ENCODE results near the gene KRTAP5-10.
"Not testable (repeated sequence)": the region's sequence is repeated elsewhere in the genome, so short reads cannot be mapped to it uniquely, and the experiment has no call there.

Gene KRTAP5-10

DNA sequence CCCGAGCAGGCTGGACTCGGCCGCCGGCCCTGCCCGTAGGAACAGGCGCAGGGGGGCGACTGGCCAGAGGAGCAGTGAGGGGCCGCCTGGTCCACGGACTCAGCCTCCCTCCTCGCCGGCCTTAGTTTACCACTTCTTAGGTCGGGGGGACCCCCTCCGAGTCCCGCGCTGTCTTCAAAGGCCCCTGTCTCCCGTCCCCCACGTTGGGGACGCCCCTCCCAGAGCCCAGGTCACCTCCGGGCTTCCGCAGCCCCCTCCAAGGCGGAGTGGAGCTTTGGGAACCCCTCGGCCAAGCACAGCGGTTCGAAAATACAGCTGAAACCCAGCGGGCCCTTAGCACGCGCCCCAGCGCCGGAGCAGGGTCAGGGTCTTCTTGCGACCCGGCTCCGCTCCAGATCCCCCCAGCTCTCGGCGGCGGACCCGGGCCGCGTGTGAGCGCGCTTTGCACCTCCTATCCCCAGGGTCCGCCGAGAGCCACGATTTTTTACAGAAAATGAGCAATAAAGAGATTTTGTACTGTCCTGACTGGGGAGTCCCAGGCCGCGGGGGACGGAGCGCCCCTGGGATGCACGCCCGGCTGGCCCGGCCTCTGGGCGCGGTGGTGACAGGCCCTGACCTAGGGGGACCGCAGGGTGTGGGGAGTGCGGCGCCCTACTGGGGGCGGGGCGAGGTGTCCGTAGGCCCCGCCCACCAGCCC, 42.3 kb downstream of the KRTAP5-10 start:
- not testable (repeated sequence) for H3K4me3 ChIP-seq (replicated peaks; ENCODE audit: insufficient read depth, low read length); H3K27me3 ChIP-seq (ENCODE audit: insufficient read depth, poor library complexity, severe bottlenecking); DNase-seq (ENCODE audit: low read depth in 1 of 2, low spot score in 1 of 2); H3K27ac ChIP-seq (replicated peaks)

DNA sequence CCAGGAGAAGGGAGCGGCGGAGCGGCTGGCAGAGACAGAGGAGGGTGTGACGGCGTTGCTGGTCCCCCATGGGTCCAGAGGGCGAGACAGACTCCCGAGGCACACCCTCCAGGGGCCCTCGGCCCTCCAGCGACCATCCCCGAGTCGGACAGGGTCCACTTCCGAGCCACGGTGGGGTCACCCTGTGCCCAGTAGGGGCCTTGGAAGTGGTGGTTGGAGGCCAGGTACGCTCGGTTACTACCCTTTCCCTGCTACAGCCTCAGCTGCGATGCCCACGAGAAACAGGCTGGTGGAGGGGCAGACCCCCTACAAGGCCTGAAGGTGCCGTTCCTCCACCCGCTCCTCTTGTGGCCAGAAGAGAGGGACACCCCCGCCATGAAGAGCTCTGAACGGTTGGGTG, 42.9 kb downstream of the KRTAP5-10 start:
- H3K27ac ChIP-seq (replicated peaks); DNase-seq (ENCODE audit: low read depth in 1 of 2, low spot score in 1 of 2); H3K4me3 ChIP-seq (replicated peaks; ENCODE audit: insufficient read depth, low read length); H3K27me3 ChIP-seq (ENCODE audit: insufficient read depth, poor library complexity, severe bottlenecking): not testable (repeated sequence)

DNA sequence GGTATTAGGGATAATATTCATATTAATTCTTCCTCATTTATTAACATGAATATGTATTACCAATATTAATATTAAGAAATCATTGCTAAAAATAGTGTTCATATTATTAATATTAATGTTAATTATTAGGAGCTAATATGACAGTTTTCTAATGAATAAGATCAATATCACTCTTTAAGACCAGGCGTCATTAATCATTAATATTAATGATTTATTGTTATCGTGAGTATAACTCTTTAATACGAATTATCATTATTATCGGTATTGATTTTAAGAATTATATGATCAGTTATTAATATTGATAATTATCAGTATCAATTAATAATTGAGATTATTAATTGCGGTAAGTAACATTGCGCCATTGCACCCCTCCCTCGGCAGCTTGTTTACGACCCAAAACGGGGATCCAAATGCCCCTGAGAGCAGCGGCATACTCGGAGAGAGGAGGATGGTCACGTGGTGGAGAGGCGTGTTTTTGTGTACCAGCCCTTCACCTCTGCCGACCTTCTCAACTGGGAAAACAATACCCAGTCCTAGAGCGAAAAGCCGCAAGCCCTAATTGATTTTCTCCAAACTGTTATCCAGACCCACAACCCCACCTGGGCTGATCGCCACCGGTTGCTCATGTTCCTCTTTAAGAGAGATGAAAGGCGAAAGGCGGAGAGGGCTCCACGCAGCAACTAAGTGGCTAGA, 46.0 kb downstream of the KRTAP5-10 start:
- DNase-seq (ENCODE audit: low read depth in 1 of 2, low spot score in 1 of 2); H3K27ac ChIP-seq (replicated peaks); H3K4me3 ChIP-seq (replicated peaks; ENCODE audit: insufficient read depth, low read length); H3K27me3 ChIP-seq (ENCODE audit: insufficient read depth, poor library complexity, severe bottlenecking): not testable (repeated sequence)

DNA sequence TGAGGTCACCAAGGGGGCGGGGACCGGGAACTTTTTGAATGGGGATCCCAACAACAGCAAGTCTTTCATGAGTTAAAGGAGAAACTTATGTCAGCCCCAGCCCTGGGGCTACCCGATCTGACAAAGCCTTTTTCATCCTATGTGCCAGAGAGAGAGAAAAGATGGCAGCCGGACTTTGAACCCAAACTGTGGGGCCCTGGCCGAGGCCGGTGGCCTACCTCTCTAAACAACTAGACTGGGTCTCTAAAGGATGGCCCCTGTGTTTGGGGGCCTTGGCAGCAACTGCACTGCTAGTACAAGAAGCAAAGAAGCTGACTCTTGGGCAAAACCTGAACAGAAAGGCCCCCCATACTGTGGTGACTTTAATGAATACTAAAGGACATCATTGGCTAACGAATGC, 48.6 kb downstream of the KRTAP5-10 start:
- not testable (repeated sequence) for DNase-seq (ENCODE audit: low read depth in 1 of 2, low spot score in 1 of 2); H3K4me3 ChIP-seq (replicated peaks; ENCODE audit: insufficient read depth, low read length); H3K27me3 ChIP-seq (ENCODE audit: insufficient read depth, poor library complexity, severe bottlenecking); H3K27ac ChIP-seq (replicated peaks)

DNA sequence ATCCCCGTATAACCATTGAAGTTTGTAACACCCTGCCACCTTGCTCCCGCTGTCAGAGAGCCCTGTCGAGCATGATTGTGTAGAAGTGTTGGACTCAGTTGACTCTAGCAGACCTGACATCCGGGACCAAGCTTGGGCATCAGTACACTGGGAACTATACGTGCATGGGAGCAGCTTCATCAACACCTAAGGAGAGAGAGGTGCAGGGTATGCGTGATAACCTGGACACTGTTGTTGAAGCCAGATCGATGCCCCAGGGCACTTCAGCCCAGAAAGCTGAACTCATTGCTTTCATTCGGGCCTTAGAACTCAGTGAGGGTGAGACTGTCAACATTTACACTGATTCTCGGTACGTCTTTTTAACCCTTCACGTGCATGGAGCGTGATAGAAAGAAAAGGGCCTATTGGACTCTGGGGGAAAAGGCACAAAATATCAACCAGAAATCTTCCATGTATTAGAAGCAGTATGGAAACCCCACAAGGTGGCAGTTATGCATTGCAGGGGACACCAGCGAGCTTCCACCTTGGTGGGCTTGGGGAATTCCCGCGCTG, 49.1 kb downstream of the KRTAP5-10 start:
- not testable (repeated sequence) for H3K27me3 ChIP-seq (ENCODE audit: insufficient read depth, poor library complexity, severe bottlenecking); H3K27ac ChIP-seq (replicated peaks); DNase-seq (ENCODE audit: low read depth in 1 of 2, low spot score in 1 of 2); H3K4me3 ChIP-seq (replicated peaks; ENCODE audit: insufficient read depth, low read length)

DNA sequence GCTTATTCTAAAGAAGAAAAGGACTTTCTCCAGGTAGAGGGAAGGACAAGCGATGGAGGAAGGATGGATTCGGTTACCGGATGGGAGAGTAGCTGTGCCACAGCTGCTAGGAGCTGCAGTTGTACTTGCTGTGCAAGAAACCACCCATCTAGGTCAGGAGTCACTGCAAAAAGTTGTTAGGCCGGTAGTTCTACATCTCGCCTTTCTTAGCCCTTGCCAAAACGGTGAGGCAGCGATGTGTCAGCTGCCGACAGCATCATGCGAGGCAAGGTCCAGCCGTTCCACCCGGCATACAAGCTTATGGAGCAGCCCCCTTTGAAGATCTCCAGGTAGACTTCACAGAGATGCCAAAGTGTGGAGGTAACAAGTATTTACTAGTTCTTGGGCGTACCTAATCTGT, 49.6 kb downstream of the KRTAP5-10 start:
- H3K27me3 ChIP-seq (ENCODE audit: insufficient read depth, poor library complexity, severe bottlenecking); DNase-seq (ENCODE audit: low read depth in 1 of 2, low spot score in 1 of 2); H3K27ac ChIP-seq (replicated peaks); H3K4me3 ChIP-seq (replicated peaks; ENCODE audit: insufficient read depth, low read length): not testable (repeated sequence)
